ENCODE results near the gene UBTD2.

DNA sequence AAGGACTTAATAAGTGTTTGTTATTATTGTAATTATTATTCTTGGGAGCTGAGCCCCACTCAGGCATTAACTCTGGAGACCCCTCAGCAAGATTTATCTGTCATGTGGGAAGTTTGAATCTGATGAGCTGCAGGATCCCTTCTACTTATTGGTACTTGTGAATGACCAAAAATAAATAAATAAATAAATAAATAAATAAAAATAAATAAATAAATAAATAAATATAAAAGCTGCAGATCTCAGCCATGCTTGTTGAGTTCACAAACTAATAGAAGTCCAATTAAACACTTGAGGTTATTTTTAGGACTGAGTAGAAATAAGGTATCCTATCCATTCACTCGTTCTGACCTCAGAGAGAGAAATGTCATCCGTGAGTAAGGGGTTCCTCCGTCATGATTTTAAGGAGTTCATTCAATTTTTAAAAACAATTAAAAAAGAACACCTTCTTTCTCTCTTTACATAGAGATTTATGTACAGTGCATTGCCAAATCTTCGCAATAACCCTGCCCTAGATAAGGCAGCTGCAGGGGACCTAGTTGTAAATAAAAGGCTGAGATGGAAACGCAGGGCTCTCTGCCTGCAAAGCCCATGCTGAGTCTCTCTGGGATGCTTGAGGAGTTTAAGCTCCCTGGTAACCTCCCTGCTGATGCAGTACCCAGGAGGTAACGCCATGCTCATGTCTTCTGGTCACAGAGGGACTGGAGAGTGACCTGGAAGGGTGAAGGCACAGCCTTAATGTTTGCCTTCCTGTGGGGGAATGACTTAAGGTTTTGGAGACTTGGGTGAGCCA, 88.4 kb downstream of the UBTD2 start:
- TF ChIP-seq, protein P1, sequence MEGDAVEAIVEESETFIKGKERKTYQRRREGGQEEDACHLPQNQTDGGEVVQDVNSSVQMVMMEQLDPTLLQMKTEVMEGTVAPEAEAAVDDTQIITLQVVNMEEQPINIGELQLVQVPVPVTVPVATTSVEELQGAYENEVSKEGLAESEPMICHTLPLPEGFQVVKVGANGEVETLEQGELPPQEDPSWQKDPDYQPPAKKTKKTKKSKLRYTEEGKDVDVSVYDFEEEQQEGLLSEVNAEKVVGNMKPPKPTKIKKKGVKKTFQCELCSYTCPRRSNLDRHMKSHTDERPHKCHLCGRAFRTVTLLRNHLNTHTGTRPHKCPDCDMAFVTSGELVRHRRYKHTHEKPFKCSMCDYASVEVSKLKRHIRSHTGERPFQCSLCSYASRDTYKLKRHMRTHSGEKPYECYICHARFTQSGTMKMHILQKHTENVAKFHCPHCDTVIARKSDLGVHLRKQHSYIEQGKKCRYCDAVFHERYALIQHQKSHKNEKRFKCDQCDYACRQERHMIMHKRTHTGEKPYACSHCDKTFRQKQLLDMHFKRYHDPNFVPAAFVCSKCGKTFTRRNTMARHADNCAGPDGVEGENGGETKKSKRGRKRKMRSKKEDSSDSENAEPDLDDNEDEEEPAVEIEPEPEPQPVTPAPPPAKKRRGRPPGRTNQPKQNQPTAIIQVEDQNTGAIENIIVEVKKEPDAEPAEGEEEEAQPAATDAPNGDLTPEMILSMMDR (optimal IDR thresholded peaks at IDR 0.05 in 1 of 3, IDR thresholded peaks at IDR 0.05 in 1 of 3, conservative IDR thresholded peaks at IDR 0.05 in 1 of 3; ENCODE audit: extremely low read depth in 1 of 3, insufficient read depth in 2 of 3, low read length in 3 of 3) = no peak
- TF ChIP-seq EZH2 (IDR thresholded peaks at IDR 0.05; ENCODE audit: low read length) = no peak

All from keratinocyte (primary cell).